Measurements from ENCODE around the gene TBC1D8.

Gene TBC1D8

GRCh38 chr2:101150306-101151145 lies 656 bp downstream of the TBC1D8 start:
- Mint-ChIP-seq H3K4me1 (ENCODE audit: low read depth) (peaks cover 25% of the 10 kb centered on the region), H3K9me3 (ENCODE audit: low read depth) (no peaks in the 10 kb centered on the region), H3K27ac (no peak overlapping the region), H3K36me3 (no peaks in the 10 kb centered on the region), H3K27me3 (peaks cover 4% of the 10 kb centered on the region), H3K4me3 (peak overlapping the region; percentile 82)

GRCh38 chr2:101149241-101150192 lies 1.7 kb downstream of the TBC1D8 start:
- Mint-ChIP-seq H3K4me3 (peak overlapping the region; percentile 82), H3K36me3 (no peaks in the 10 kb centered on the region), H3K27ac (no peak overlapping the region), H3K9me3 (ENCODE audit: low read depth) (no peaks in the 10 kb centered on the region), H3K27me3 (peaks cover 7% of the 10 kb centered on the region), H3K4me1 (ENCODE audit: low read depth) (peaks cover 25% of the 10 kb centered on the region)

- Mint-ChIP-seq H3K27me3 (peaks cover 7% of the 10 kb centered on the region), H3K4me3 (peak overlapping the region; percentile 54), H3K4me1 (ENCODE audit: low read depth) (peaks cover 25% of the 10 kb centered on the region), H3K36me3 (no peaks in the 10 kb centered on the region), H3K9me3 (ENCODE audit: low read depth) (no peaks in the 10 kb centered on the region), H3K27ac (no peak overlapping the region)
These were observed 2.4 kb downstream of the TBC1D8 start for GRCh38 chr2:101148777-101149176.

GRCh38 chr2:101147971-101148370 lies 3.2 kb downstream of the TBC1D8 start:
- Mint-ChIP-seq H3K27ac (no peak overlapping the region), H3K4me1 (ENCODE audit: low read depth) (peaks cover 25% of the 10 kb centered on the region), H3K36me3 (no peaks in the 10 kb centered on the region), H3K9me3 (ENCODE audit: low read depth) (no peaks in the 10 kb centered on the region), H3K4me3 (no peak overlapping the region), H3K27me3 (peaks cover 7% of the 10 kb centered on the region)

- peaks cover 7% of the 10 kb centered on the region for H3K27me3 Mint-ChIP-seq
- H3K36me3 Mint-ChIP-seq, result no peaks in the 10 kb centered on the region
- H3K9me3 Mint-ChIP-seq (ENCODE audit: low read depth), result no peaks in the 10 kb centered on the region
- no peak overlapping the region for H3K27ac Mint-ChIP-seq
- no peak overlapping the region for H3K4me3 Mint-ChIP-seq
- peaks cover 17% of the 10 kb centered on the region for H3K4me1 Mint-ChIP-seq (ENCODE audit: low read depth)
These were observed 4.1 kb downstream of the TBC1D8 start for GRCh38 chr2:101147062-101147461.

GRCh38 chr2:101146535-101146934 lies 4.6 kb downstream of the TBC1D8 start:
- peaks cover 7% of the 10 kb centered on the region for H3K27me3 Mint-ChIP-seq
- peaks cover 11% of the 10 kb centered on the region for H3K4me1 Mint-ChIP-seq (ENCODE audit: low read depth)
- no peak overlapping the region for H3K27ac Mint-ChIP-seq
- H3K4me3 Mint-ChIP-seq, result no peak overlapping the region
- no peaks in the 10 kb centered on the region for H3K9me3 Mint-ChIP-seq (ENCODE audit: low read depth)
- H3K36me3 Mint-ChIP-seq, result no peaks in the 10 kb centered on the region

- Mint-ChIP-seq H3K27ac (no peak overlapping the region), H3K9me3 (ENCODE audit: low read depth) (no peaks in the 10 kb centered on the region), H3K27me3 (peaks cover 11% of the 10 kb centered on the region), H3K4me1 (ENCODE audit: low read depth) (peaks cover 11% of the 10 kb centered on the region), H3K4me3 (no peak overlapping the region), H3K36me3 (no peaks in the 10 kb centered on the region)
These were observed 5.8 kb downstream of the TBC1D8 start for GRCh38 chr2:101145406-101145805.

GRCh38 chr2:101142163-101142562 lies 9.0 kb downstream of the TBC1D8 start:
- Mint-ChIP-seq H3K9me3 (ENCODE audit: low read depth) (no peaks in the 10 kb centered on the region), H3K4me3 (no peak overlapping the region), H3K4me1 (ENCODE audit: low read depth) (no peaks in the 10 kb centered on the region), H3K27ac (no peak overlapping the region), H3K36me3 (no peaks in the 10 kb centered on the region), H3K27me3 (peaks cover 13% of the 10 kb centered on the region)

GRCh38 chr2:101140978-101141655 lies 10.1 kb downstream of the TBC1D8 start:
- Mint-ChIP-seq H3K4me3 (no peak overlapping the region), H3K27me3 (peaks cover 13% of the 10 kb centered on the region), H3K9me3 (ENCODE audit: low read depth) (no peaks in the 10 kb centered on the region), H3K27ac (no peak overlapping the region), H3K36me3 (no peaks in the 10 kb centered on the region), H3K4me1 (ENCODE audit: low read depth) (no peaks in the 10 kb centered on the region)

GRCh38 chr2:101140237-101140636 lies 10.9 kb downstream of the TBC1D8 start:
- no peak overlapping the region for H3K27ac Mint-ChIP-seq
- H3K4me3 Mint-ChIP-seq, result no peak overlapping the region
- peaks cover 13% of the 10 kb centered on the region for H3K27me3 Mint-ChIP-seq
- no peaks in the 10 kb centered on the region for H3K4me1 Mint-ChIP-seq (ENCODE audit: low read depth)
- no peaks in the 10 kb centered on the region for H3K9me3 Mint-ChIP-seq (ENCODE audit: low read depth)
- no peaks in the 10 kb centered on the region for H3K36me3 Mint-ChIP-seq

GRCh38 chr2:101139495-101139894 lies 11.7 kb downstream of the TBC1D8 start:
- Mint-ChIP-seq H3K4me1 (ENCODE audit: low read depth) (no peaks in the 10 kb centered on the region), H3K36me3 (no peaks in the 10 kb centered on the region), H3K4me3 (no peak overlapping the region), H3K27me3 (peaks cover 10% of the 10 kb centered on the region), H3K9me3 (ENCODE audit: low read depth) (no peaks in the 10 kb centered on the region), H3K27ac (no peak overlapping the region)

- Mint-ChIP-seq H3K36me3 (no peaks in the 10 kb centered on the region), H3K27ac (no peak overlapping the region), H3K4me1 (ENCODE audit: low read depth) (no peaks in the 10 kb centered on the region), H3K27me3 (peaks cover 5% of the 10 kb centered on the region), H3K9me3 (ENCODE audit: low read depth) (no peaks in the 10 kb centered on the region), H3K4me3 (no peak overlapping the region)
These were observed 15.5 kb downstream of the TBC1D8 start for GRCh38 chr2:101135412-101136296.

GRCh38 chr2:101133492-101134100 lies 17.6 kb downstream of the TBC1D8 start:
- Mint-ChIP-seq H3K27ac (no peak overlapping the region), H3K27me3 (no peaks in the 10 kb centered on the region)

GRCh38 chr2:101132202-101132601 lies 19.0 kb downstream of the TBC1D8 start:
- no peak overlapping the region for H3K4me3 Mint-ChIP-seq
- no peak overlapping the region for H3K27ac Mint-ChIP-seq
- H3K36me3 Mint-ChIP-seq, result no peaks in the 10 kb centered on the region
- H3K4me1 Mint-ChIP-seq (ENCODE audit: low read depth), result no peaks in the 10 kb centered on the region
- H3K9me3 Mint-ChIP-seq (ENCODE audit: low read depth), result no peaks in the 10 kb centered on the region
- no peaks in the 10 kb centered on the region for H3K27me3 Mint-ChIP-seq

More at GRCh38 chr2:101133492-101134100, 17.6 kb downstream of the TBC1D8 start:
- Mint-ChIP-seq H3K4me1 (ENCODE audit: low read depth) (no peaks in the 10 kb centered on the region), H3K36me3 (no peaks in the 10 kb centered on the region), H3K4me3 (no peak overlapping the region), H3K9me3 (ENCODE audit: low read depth) (no peaks in the 10 kb centered on the region)
